Epithelial cell of esophagus (primary cell): ENCODE results near the gene OLFM2.
A peak's percentile ranks its signal among the peaks of the same experiment; 100 is the strongest.

Source experiments
- DNase-seq: peaks from one replicate; pipeline ENCODE4 v3.0.0; 2010; ENCODE audit warnings: low read depth
- H3K4me3 ChIP-seq: 2 replicates; pipeline ENCODE4 v1.5.1; 2011; ENCODE audit warnings: mild to moderate bottlenecking, low read length, control low read depth
- TF ChIP-seq, protein P1 (sequence below): IDR thresholded peaks from 2 replicates; pipeline ENCODE4 v1.5.1; 2011; ENCODE audit warnings: low read depth, mild to moderate bottlenecking, low read length, control low read depth, inconsistent platforms; ENCODE audit not compliant: insufficient read depth; ENCODE audit errors: missing control alignments

Gene OLFM2

DNA sequence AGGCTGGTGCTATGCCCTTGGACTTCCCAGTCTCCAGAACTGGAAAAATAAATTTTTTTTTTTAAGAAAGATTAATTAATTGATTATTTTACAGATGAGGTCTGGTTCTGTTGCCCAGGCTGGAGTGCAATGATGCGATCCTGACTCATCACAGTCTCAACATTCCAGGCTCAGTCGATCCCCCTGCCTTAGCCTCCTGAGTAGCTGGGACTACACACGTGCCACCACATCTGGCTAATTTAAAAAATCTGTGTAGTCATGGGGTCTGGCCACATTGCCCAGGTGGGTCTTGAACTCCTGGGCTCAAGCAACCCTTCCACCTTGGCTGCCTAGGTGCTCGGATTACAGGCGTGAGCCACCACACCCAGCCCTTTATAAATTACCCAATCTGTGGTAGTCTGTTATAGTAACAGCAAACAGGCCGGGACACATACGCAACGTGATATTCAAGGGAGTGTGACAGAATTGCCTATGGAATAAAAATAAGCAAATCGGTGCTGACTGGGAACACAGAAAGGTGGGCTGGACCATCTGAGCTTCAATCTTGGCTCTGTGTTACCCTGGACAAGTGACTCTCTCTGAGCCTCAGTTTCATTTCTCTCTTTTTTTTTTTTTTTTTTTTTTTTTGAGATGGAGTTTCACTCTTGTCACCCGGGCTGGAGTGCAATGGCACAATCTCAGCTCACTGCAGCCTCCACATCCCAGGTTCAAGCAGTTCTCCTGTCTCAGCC lies 58.4 kb downstream of the OLFM2 start:
- peak; percentile 67 for DNase-seq
- no peak overlapping the region for H3K4me3 ChIP-seq
- TF ChIP-seq, protein P1, sequence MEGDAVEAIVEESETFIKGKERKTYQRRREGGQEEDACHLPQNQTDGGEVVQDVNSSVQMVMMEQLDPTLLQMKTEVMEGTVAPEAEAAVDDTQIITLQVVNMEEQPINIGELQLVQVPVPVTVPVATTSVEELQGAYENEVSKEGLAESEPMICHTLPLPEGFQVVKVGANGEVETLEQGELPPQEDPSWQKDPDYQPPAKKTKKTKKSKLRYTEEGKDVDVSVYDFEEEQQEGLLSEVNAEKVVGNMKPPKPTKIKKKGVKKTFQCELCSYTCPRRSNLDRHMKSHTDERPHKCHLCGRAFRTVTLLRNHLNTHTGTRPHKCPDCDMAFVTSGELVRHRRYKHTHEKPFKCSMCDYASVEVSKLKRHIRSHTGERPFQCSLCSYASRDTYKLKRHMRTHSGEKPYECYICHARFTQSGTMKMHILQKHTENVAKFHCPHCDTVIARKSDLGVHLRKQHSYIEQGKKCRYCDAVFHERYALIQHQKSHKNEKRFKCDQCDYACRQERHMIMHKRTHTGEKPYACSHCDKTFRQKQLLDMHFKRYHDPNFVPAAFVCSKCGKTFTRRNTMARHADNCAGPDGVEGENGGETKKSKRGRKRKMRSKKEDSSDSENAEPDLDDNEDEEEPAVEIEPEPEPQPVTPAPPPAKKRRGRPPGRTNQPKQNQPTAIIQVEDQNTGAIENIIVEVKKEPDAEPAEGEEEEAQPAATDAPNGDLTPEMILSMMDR: no peak

- no peak overlapping the region for H3K4me3 ChIP-seq
- DNase-seq: no peak
- TF ChIP-seq, protein P1: no peak
Observed at GRCh38 chr19:9875796-9876195, 60.5 kb downstream of the OLFM2 start.

GRCh38 chr19:9875031-9875627 lies 61.2 kb downstream of the OLFM2 start:
- H3K4me3 ChIP-seq: no peak overlapping the region
- DNase-seq: no peak
- TF ChIP-seq, protein P1: no peak

DNA sequence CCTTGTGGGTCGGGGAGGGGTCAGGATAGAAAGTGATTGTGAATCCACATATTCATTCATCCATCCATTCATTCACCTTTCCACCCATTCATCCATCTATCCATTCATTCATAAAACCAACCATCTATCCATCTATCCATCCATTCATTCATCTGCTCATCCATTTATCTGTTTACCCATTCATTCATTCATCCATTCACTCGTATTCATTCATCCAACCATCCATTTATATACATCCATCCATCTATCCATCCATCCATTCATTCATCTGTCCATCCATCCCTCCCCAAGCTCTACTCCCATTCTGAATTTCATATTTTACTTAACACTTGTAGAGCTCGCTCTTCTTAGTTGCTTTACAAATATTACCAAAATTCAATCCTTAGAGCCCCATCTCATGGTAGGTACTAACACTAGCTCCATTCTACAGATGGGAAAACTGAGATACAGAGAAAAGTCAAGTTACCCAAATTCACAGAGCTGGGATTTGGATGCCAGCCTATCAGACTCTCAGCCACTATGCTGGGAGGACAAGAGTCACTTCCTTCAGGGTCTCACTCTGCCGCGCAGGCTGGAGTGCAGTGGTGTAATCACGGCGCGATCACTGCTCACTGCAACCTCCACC lies 63.6 kb downstream of the OLFM2 start:
- DNase-seq: no peak
- TF ChIP-seq, protein P1: no peak
- no peak overlapping the region for H3K4me3 ChIP-seq

- no peak for DNase-seq
- no peak overlapping the region for H3K4me3 ChIP-seq
- TF ChIP-seq, protein P1: no peak
Observed at GRCh38 chr19:9871626-9872338, 64.5 kb downstream of the OLFM2 start.

GRCh38 chr19:9868983-9869617 lies 67.2 kb downstream of the OLFM2 start:
- TF ChIP-seq, protein P1: no peak
- no peak overlapping the region for H3K4me3 ChIP-seq
- no peak for DNase-seq
